Measurements from ENCODE around the gene INCA1.
A peak's percentile ranks its signal among the peaks of the same experiment; 100 is the strongest.
"Not testable (repeated sequence)": the region's sequence is repeated elsewhere in the genome, so short reads cannot be mapped to it uniquely, and the experiment has no call there.

INCA1 gene

GRCh38 chr17:4997302-4998026 lies at the start of gene INCA1, which contains the start of gene KIF1C:
INCA1 (minus strand) TSS chr17:4997522; CDS start chr17:4994437, 3,085 bp downstream.
KIF1C (plus strand) TSS chr17:4997950; CDS start chr17:5000247, 2,297 bp downstream.
- peak; percentile 84 for DNase-seq

- DNase-seq: no peak
These were observed 48.2 kb upstream of the INCA1 start for GRCh38 chr17:5045496-5045895.

DNA sequence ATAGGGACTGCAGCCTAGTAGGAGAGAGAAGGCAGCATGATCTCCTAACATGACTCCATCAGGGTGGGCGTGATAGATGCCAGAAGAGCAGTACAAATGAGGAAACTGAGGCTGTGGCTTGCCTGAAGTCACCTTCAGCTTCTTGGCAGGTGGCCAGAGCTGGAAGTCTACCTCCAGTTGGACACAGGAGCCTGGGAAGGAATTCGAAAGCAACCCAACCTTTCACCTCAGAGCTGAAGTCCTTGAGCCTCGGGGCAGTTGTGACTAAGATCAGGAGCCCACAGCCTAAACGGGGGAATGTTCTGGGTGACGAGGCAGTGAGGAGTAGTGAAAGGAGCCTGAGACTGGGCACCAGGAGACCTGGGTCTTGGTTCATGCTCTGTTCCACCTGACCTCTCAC lies 47.3 kb upstream of the INCA1 start:
- DNase-seq: no peak

- DNase-seq: no peak
These were observed 46.2 kb upstream of the INCA1 start for GRCh38 chr17:5043524-5043923.

GRCh38 chr17:5042157-5043022 lies 45.1 kb upstream of the INCA1 start:
- no peak for DNase-seq

GRCh38 chr17:5035315-5035714 lies 38.0 kb upstream of the INCA1 start, which contains the start of gene SLC52A1:
SLC52A1 (minus strand) TSS chr17:5035426; CDS start chr17:5034606, 820 bp downstream.
- no peak for DNase-seq

- DNase-seq: no peak
These were observed 37.3 kb upstream of the INCA1 start for GRCh38 chr17:5034651-5035050.

DNA sequence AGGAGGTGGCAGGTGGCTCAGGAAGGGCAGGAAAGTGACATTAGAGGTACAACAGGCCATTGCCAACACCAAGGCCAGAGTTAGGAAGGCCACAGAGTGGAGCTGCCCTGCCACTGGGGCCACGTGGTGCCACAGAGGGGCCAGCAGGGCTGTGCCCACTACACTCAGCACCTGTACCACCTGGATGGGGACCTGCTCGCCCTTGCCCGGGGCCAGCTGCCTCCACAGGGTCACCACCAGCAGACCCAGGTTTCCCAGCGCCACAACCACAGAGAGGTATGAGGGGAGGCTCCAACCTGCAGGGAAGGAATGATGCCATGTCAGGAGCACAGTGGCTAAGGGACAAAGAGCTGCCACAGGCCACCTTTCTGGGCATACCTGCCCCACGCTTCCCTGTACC lies 36.7 kb upstream of the INCA1 start:
- no peak for DNase-seq

- DNase-seq: no peak
These were observed 36.2 kb upstream of the INCA1 start for GRCh38 chr17:5033352-5034015.

DNA sequence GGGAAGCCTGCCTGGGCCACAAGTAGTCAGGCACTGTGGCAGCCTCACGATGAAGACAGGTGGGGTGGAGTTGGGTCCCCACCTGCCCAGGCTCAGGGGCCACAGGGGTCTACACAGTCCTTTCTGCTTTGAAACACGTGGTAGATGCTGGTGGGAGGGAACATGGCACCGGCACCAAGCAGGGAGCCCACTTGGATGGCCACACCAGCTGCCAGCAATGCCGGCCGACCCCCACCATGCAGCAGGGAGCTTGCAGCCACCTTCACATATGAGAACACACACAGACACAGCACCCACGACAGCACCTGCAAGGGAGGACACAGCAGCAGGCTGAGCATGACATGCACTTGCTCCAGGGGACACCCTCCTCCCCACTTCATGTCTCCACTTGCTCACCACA lies 35.5 kb upstream of the INCA1 start:
- DNase-seq: no peak

GRCh38 chr17:5031365-5032082 lies 34.2 kb upstream of the INCA1 start:
- peak; percentile 46 for DNase-seq

- not testable (repeated sequence) for DNase-seq
These were observed 32.8 kb upstream of the INCA1 start for GRCh38 chr17:5030168-5030567.

DNA sequence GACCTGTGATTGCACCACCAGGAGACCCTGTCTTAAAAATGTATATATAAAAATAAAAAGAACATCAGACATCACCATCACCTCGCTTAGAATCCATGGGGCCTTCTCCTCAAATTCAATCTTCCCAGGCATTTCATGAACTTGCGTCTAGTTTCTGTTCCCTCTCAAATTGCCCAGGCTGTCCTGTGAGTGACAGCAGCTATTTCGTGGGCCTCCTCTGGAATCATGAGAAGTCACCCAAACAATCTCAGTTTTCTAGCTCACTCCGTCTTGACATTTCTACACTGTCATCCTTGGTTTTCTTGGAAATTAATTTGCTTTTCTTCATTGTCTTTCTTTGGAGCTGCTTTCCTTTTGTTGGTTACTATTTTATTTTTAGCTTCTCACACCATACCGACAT lies 30.6 kb upstream of the INCA1 start:
- no peak for DNase-seq

DNA sequence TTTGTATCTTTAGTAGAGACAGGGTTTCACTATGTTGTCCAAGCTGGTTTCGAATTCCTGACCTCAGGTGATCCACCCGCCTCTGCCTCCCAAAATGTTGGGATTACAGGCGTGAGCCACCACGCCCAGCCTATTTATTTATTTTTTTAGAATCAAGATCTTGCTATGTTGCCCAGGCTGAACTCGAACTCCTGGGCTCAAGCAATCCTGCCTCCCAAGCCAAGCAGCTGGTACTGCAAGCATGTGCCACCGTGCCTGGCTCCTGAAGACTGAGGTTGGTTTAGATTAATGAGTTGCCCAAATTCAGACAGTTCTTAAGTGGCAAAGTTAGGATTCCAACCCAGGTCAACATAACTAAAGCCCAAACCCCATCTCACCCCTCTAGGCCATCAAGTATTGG lies 30.0 kb upstream of the INCA1 start:
- DNase-seq: no peak

GRCh38 chr17:5024604-5025003 lies 27.3 kb upstream of the INCA1 start:
- no peak for DNase-seq

GRCh38 chr17:5023588-5024147 lies 26.3 kb upstream of the INCA1 start:
- DNase-seq: no peak

- no peak for DNase-seq
These were observed 24.9 kb upstream of the INCA1 start for GRCh38 chr17:5022171-5022711.

DNA sequence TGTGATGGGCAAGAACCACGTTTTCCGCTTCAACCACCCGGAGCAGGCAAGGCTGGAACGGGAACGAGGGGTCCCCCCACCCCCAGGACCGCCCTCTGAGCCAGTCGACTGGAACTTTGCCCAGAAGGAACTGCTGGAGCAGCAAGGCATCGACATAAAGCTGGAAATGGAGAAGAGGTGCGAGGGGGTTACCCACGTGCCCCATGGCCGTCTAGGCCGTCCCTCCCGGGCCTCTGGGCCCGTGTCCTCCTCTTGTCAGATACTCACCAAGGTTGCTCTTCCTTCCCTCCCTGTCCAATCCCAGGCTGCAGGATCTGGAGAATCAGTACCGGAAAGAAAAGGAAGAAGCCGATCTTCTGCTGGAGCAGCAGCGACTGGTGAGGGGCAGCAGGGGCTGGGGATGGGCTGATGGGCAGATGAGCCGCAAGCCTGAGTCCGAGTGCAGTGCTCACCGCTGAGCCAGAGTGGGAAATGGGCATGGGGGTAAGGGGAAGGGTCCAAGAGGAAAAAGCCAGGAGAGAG lies 23.2 kb upstream of the INCA1 start:
- no peak for DNase-seq

- no peak for DNase-seq
These were observed 22.2 kb upstream of the INCA1 start for GRCh38 chr17:5019475-5019956.

- DNase-seq: no peak
These were observed 17.0 kb upstream of the INCA1 start for GRCh38 chr17:5014357-5014756.

GRCh38 chr17:5011928-5012327 lies 14.6 kb upstream of the INCA1 start:
- no peak for DNase-seq

Measured in NCI-H1092 treated with DMSO at 0.1 percent for 48 hours (cell line).